HCT116 (cell line): ENCODE measurements around the gene PCK2. TPM values are rescaled to one million over a fixed set of nuclear protein-coding genes. Genes with fewer than 3 reads are reported as not detected.

ENCODE experiments used
- ATAC-seq: fragments of 200-7000 bp; cut with Tn5 transposase; 2 replicates; pipeline ENCODE4 v1.9.1; 2020; ENCODE audit warnings: mild to moderate bottlenecking, moderate library complexity
- BruUV-seq: library from RNA; stranded (reverse); fragments of 400-500 nt; replicated peaks from 2 replicates; lab custom pipeline; 2021; lab: Mats Ljungman, UMichigan
- CTCF ChIA-PET: fragments of 300-600 bp; sonication (Branson Sonifier 250); formaldehyde crosslinking; loops from one replicate; lab custom pipeline; 2021; ENCODE audit warnings: antibody characterized with exemption; lab: Charles Lee
- POLR2A ChIA-PET: fragments of 300-600, 350-600 bp; sonication (Branson Sonifier 250); formaldehyde crosslinking; loops from one replicate; lab custom pipeline; 2021; ENCODE audit warnings: antibody characterized with exemption; lab: Charles Lee
- RAD21 ChIA-PET, 2 experiments: fragments of 300-600 bp; sonication (Branson Sonifier 250); formaldehyde crosslinking; loops; one replicate each; lab custom pipeline; 2023; ENCODE audit warnings: low total read pairs in 2 of 2; ENCODE audit not compliant: uncharacterized antibody in 2 of 2, unreplicated experiment in 2 of 2, low non-redundant PET in 1 of 2; lab: Charles Lee
- DNase-seq: peaks from one replicate; pipeline ENCODE4 v3.0.0-alpha.2; 2010; ENCODE audit warnings: low read depth, low spot score
- H2AFZ ChIP-seq: fragments of 200-600 bp; shearing (Covaris generic), sonication (generic); 2 replicates; pipeline ENCODE4 v1.6.1; 2017; ENCODE audit warnings: low read depth, mixed run types, mixed read lengths, antibody characterized with exemption, low read length; ENCODE audit not compliant: poor library complexity, severe bottlenecking
- H3K27ac ChIP-seq: 2 replicates; pipeline ENCODE4 v1.5.1; 2012; ENCODE audit warnings: low read depth, low read length
- H3K27me3 ChIP-seq: fragments of 200-600 bp; sonication (generic); 2 replicates; pipeline ENCODE4 v1.6.1; 2016; ENCODE audit warnings: mixed run types, low read length, mixed read lengths; ENCODE audit not compliant: insufficient read depth
- H3K36me3 ChIP-seq, 2 experiments: fragments of 200-500 bp in 1 of 2; fragments of 200-600 bp in 1 of 2; sonication (Bioruptor generic) in 1 of 2; sonication (generic) in 1 of 2; 2 replicates each; pipeline versions ENCODE4 v1.5.1 to v1.6.1; 2014 to 2016; ENCODE audit warnings: low read length in 2 of 2, inconsistent platforms in 1 of 2, mixed read lengths in 1 of 2, mixed run types in 1 of 2; ENCODE audit not compliant: insufficient read depth in 2 of 2, control insufficient read depth in 1 of 2
- H3K4me1 ChIP-seq, 2 experiments: fragments of 200-600 bp in 1 of 2; sonication (generic) in 1 of 2; 2 replicates each; pipeline versions ENCODE4 v1.5.1 to v1.6.1; 2012 to 2017; ENCODE audit warnings: low read length in 2 of 2, inconsistent platforms in 1 of 2, mild to moderate bottlenecking in 1 of 2, mixed read lengths in 1 of 2, mixed run types in 1 of 2, moderate library complexity in 1 of 2; ENCODE audit not compliant: insufficient read depth in 2 of 2, control insufficient read depth in 1 of 2
- H3K4me2 ChIP-seq: fragments of 200-600 bp; sonication (generic); 2 replicates; pipeline ENCODE4 v1.6.1; 2017; ENCODE audit warnings: mixed run types, low read length, mixed read lengths
- H3K4me3 ChIP-seq, 2 experiments: fragments of 200-600 bp in 1 of 2; sonication (generic) in 1 of 2; replicated peaks in 1 of 2; 2 replicates each; pipeline ENCODE4 v1.5.1; 2011 to 2016; ENCODE audit warnings: low read length in 2 of 2, control low read depth in 1 of 2, low read depth in 1 of 2, mild to moderate bottlenecking in 1 of 2, mixed read lengths in 1 of 2, mixed run types in 1 of 2
- H3K79me2 ChIP-seq: fragments of 200-600 bp; sonication (generic); 2 replicates; pipeline ENCODE4 v1.6.1; 2017; ENCODE audit warnings: mild to moderate bottlenecking, mixed run types, low read length, moderate library complexity, mixed read lengths; ENCODE audit not compliant: insufficient read depth
- H3K9ac ChIP-seq: fragments of 200-600 bp; sonication (generic); 2 replicates; pipeline ENCODE4 v1.6.1; 2016; ENCODE audit warnings: low read length, mixed read lengths
- H3K9me2 ChIP-seq: fragments of 200-600 bp; sonication (generic), shearing (Covaris generic); 2 replicates; pipeline ENCODE4 v1.6.1; 2017; ENCODE audit warnings: mixed run types, mild to moderate bottlenecking, moderate library complexity; ENCODE audit not compliant: insufficient read depth
- H3K9me3 ChIP-seq, 2 experiments: fragments of 200-500 bp in 1 of 2; fragments of 200-600 bp in 1 of 2; sonication (Bioruptor generic) in 1 of 2; sonication (generic) in 1 of 2; 2 replicates each; pipeline ENCODE4 v1.6.1; 2014 to 2017; ENCODE audit warnings: low read length in 2 of 2, mixed read lengths in 2 of 2, inconsistent platforms in 1 of 2, low read depth in 1 of 2, mild to moderate bottlenecking in 1 of 2, mixed run types in 1 of 2, moderate library complexity in 1 of 2; ENCODE audit not compliant: control insufficient read depth in 1 of 2, insufficient read depth in 1 of 2
- H4K20me1 ChIP-seq: fragments of 200-600 bp; sonication (generic), shearing (Covaris generic); 2 replicates; pipeline ENCODE4 v1.6.1; 2017; ENCODE audit warnings: mixed run types, mild to moderate bottlenecking, moderate library complexity; ENCODE audit not compliant: insufficient read depth
- CBX3 ChIP-seq: IDR thresholded peaks from 2 replicates; pipeline ENCODE4 v1.6.1; 2012; ENCODE audit warnings: low read depth
- EZH2phosphoT487 ChIP-seq: fragments of 200-600 bp; IDR thresholded peaks from 2 replicates; pipeline ENCODE4 v1.6.1; 2018; ENCODE audit warnings: antibody characterized with exemption, borderline replicate concordance
- FOSL1 ChIP-seq: IDR thresholded peaks from 2 replicates; pipeline ENCODE4 v1.6.1; 2012; ENCODE audit warnings: low read depth
- JUND ChIP-seq: IDR thresholded peaks from 2 replicates; pipeline ENCODE4 v1.6.1; 2012
- POLR2A ChIP-seq: IDR thresholded peaks from 2 replicates; pipeline ENCODE4 v1.7.0; 2011; ENCODE audit warnings: borderline replicate concordance; ENCODE audit not compliant: insufficient read depth, insufficient read length; ENCODE audit errors: extremely low read depth
- POLR2AphosphoS5 ChIP-seq: IDR thresholded peaks from 2 replicates; pipeline ENCODE4 v1.6.1; 2011; ENCODE audit warnings: mild to moderate bottlenecking, low read depth, low read length, moderate library complexity
- RAD21 ChIP-seq: IDR thresholded peaks from 2 replicates; pipeline ENCODE4 v1.6.1; 2012; ENCODE audit warnings: low read depth, mild to moderate bottlenecking
- SIN3A ChIP-seq: IDR thresholded peaks from 2 replicates; pipeline ENCODE4 v1.6.1; 2012; ENCODE audit warnings: low read depth
- TCF7L2 ChIP-seq: IDR thresholded peaks from 2 replicates; pipeline ENCODE4 v1.7.0; 2011; ENCODE audit warnings: borderline replicate concordance, inconsistent platforms; ENCODE audit not compliant: insufficient read depth, insufficient read length; ENCODE audit errors: extremely low read depth
- YY1 ChIP-seq: IDR thresholded peaks from 2 replicates; pipeline ENCODE4 v1.6.1; 2011; ENCODE audit warnings: low read length, low read depth, moderate library complexity, mild to moderate bottlenecking; ENCODE audit not compliant: insufficient replicate concordance; ENCODE audit errors: extremely low read depth
- ZFX ChIP-seq: fragments of 450-650 bp; IDR thresholded peaks from 2 replicates; pipeline ENCODE4 v1.6.1; 2017
- intact Hi-C: fragments of 100-400 bp; cut with micrococcal nuclease; formaldehyde crosslinking; loops from 2 replicates; pipeline ENCODE4 v1.10.0; 2022
- total RNA-seq: library from RNA; stranded (reverse); gene quantifications from one replicate; pipeline ENCODE4 v1.2.1, GENCODE V29; 2021; ENCODE audit not compliant: unreplicated experiment
- TF ChIP-seq, protein P1 (sequence below): IDR thresholded peaks from 2 replicates; pipeline ENCODE4 v1.6.1; 2012
- TF ChIP-seq, protein P2 (sequence below): IDR thresholded peaks from 2 replicates; pipeline ENCODE4 v1.6.1; 2012; ENCODE audit warnings: low read depth

Gene PCK2
- total RNA-seq, 1 experiment from 2014 or later: 94.1 TPM

DNA sequence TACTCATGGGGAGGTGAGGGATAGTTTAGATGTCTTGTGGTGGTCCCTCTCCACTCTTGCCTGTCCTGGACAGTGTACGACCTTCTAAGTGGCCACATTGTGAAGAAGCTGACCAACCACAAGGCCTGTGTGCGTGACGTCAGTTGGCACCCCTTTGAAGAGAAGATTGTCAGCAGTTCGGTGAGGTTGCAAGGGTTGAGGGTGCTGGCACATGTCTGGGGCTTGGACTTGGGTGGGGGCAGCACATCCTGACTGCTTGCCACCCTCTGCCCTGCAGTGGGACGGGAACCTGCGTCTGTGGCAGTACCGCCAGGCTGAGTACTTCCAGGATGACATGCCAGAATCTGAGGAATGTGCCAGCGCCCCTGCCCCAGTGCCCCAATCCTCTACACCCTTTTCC, 28.8 kb downstream of the PCK2 start:
- H3K4me3 ChIP-seq: no peak overlapping the region
- no peaks in the 10 kb centered on the region for H3K9me3 ChIP-seq
- no peaks in the 10 kb centered on the region for H3K4me1 ChIP-seq
- no peaks in the 10 kb centered on the region for H3K9me2 ChIP-seq
- no TSS peak for BruUV-seq
- no peak overlapping the region for H3K4me2 ChIP-seq
- H3K27me3 ChIP-seq: no peaks in the 10 kb centered on the region
- H3K9ac ChIP-seq: no peak overlapping the region
- no peak overlapping the region for H3K27ac ChIP-seq
- ChIA-PET CTCF (no interaction called here), POLR2A (no interaction called here)
- no peak for ATAC-seq
- intact Hi-C loops: no loop called here
- H3K79me2 ChIP-seq: no peaks in the 10 kb centered on the region
- peaks cover 18 to 24% of the 10 kb centered on the region in 2 experiments for H3K36me3 ChIP-seq
- TF ChIP-seq, protein P1, sequence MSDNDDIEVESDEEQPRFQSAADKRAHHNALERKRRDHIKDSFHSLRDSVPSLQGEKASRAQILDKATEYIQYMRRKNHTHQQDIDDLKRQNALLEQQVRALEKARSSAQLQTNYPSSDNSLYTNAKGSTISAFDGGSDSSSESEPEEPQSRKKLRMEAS: no peak
- TF ChIP-seq SIN3A (no peak), CBX3 (no peak), JUND (no peak), POLR2A (no peak), FOSL1 (no peak), POLR2AphosphoS5 (no peak), EZH2phosphoT487 (no peak), YY1 (no peak)
- TF ChIP-seq, all 23 proteins: peak for 0
- DNase-seq: no peak
- RAD21 ChIA-PET: no interaction called here
- no peaks in the 10 kb centered on the region for H4K20me1 ChIP-seq
- H2AFZ ChIP-seq: no peak overlapping the region

DNA sequence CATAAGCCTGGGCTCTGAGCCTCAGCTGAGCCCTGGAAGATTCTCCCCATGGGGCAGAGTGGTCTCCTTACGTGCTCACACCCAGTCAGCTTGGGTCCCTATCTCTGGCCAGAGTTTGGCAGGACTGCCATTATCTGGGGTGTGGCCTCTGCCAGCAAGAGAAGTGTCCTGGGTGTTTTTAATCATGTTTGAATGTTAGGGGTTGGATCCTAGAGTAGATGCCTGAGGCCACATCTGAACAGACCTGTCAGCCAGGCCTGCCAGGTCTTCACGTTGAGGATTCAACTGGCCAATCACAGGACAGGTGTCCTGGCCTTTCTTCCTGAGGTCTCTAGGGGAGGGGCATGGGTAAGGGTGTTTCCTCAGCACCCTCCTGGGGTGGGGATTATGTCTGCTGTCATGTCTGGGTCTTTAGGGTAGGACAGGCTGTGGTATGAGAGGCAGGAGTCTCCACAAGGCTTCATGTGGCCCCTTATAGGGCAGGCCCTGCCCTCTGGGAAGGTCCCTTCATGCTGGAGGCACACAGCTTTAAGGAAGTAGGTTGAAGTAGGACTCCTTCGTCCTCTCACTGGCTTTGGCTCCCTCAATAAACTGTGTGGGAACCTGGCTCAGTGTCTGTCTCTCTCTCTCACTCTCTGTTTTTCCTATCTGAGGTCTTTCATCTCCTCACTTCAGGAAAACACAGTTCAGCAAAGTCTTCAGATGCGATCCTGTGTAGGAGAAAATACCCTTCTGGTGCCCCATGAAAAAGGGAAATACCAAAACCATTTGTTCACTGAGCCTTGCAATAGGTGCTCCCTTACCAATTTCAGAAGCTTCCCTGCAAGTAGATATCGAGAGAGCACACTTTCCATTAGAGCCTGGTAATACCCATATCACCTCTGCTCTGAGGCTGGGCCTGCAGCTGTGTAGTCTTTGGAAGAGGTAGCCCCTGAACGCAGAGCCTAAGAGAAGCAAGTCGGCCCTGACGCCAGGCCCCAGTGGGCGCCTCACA, 29.6 kb downstream of the PCK2 start:
- no peaks in the 10 kb centered on the region for H3K9me3 ChIP-seq
- no peak for ATAC-seq
- peaks cover 15 to 19% of the 10 kb centered on the region in 2 experiments for H3K36me3 ChIP-seq
- TF ChIP-seq ZFX: no peak
- no peak for TF ChIP-seq CBX3
- no peak for TF ChIP-seq TCF7L2
- no peak for TF ChIP-seq POLR2A
- TF ChIP-seq, protein P2, sequence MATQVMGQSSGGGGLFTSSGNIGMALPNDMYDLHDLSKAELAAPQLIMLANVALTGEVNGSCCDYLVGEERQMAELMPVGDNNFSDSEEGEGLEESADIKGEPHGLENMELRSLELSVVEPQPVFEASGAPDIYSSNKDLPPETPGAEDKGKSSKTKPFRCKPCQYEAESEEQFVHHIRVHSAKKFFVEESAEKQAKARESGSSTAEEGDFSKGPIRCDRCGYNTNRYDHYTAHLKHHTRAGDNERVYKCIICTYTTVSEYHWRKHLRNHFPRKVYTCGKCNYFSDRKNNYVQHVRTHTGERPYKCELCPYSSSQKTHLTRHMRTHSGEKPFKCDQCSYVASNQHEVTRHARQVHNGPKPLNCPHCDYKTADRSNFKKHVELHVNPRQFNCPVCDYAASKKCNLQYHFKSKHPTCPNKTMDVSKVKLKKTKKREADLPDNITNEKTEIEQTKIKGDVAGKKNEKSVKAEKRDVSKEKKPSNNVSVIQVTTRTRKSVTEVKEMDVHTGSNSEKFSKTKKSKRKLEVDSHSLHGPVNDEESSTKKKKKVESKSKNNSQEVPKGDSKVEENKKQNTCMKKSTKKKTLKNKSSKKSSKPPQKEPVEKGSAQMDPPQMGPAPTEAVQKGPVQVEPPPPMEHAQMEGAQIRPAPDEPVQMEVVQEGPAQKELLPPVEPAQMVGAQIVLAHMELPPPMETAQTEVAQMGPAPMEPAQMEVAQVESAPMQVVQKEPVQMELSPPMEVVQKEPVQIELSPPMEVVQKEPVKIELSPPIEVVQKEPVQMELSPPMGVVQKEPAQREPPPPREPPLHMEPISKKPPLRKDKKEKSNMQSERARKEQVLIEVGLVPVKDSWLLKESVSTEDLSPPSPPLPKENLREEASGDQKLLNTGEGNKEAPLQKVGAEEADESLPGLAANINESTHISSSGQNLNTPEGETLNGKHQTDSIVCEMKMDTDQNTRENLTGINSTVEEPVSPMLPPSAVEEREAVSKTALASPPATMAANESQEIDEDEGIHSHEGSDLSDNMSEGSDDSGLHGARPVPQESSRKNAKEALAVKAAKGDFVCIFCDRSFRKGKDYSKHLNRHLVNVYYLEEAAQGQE: no peak
- TF ChIP-seq RAD21: no peak
- no peaks in the 10 kb centered on the region for H3K9me2 ChIP-seq
- H3K4me1 ChIP-seq: no peaks in the 10 kb centered on the region
- ChIA-PET POLR2A (interaction anchor here (1.4 kb wide), 1 partner anchor 9 kb away, joined by 6 read pairs; the partner anchor contains the start of genes DCAF11 and NRL), CTCF (interaction anchor here (1.0 kb wide), 1 partner anchor 9 kb away, joined by 3 read pairs; the partner anchor contains the start of genes DCAF11 and NRL), RAD21 (no interaction called here)
- no peak overlapping the region for H3K9ac ChIP-seq
- no peak overlapping the region for H3K4me3 ChIP-seq
- no peak overlapping the region for H3K4me2 ChIP-seq
- no peaks in the 10 kb centered on the region for H3K27me3 ChIP-seq
- H4K20me1 ChIP-seq: no peaks in the 10 kb centered on the region
- DNase-seq: no peak
- H2AFZ ChIP-seq: no peak overlapping the region
- no peak overlapping the region for H3K27ac ChIP-seq
- TSS peak; percentile 52 for BruUV-seq
- intact Hi-C loops: no loop called here
- no peaks in the 10 kb centered on the region for H3K79me2 ChIP-seq
